ENCODE data around the gene TMSB10. TPM values are rescaled to one million over a fixed set of nuclear protein-coding genes. Genes with fewer than 3 reads are reported as not detected.

TMSB10 gene
- total RNA-seq, 1 experiment from 2014 or later = 5,246 TPM

DNA sequence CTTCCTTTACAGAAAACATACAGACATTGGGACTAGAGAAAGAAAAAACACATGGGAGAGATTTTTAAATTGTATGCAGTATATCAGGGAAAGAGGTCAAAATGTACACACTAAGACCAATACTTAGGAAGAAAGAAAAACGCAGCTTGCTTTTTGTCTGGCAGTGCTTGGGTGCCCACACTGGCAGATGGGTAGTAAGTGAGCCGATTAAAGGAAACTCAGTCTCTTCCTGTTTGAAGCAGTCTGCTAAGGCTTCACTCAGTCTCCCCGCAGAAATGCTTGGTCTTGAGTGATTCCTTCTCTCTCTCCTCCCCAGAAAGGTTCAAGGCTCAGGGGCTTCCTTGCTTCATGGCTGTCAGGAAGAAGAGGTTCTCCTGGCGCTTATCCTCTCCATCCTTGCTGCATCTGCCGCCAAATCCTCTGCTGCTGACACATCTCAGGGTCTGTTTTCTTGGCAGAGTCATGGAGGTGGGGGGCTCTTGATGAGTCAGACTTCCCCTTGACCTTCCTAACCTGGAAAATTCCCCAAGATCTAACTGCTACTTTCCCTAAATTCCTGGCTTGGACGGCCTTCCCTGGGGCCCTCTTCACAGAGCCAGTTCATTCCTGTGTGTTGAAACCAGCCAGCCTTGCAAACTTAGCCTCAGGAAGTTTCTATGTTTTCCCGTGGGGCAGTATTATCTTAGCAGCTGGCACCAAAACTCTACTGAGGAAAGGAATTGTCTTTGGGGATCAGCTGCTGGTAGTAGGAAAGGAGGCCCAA lies 10.5 kb upstream of the TMSB10 start:
- H3K4me1 ChIP-seq (ENCODE audit: insufficient read depth, low read length) = peaks cover 13% of the 10 kb centered on the region
- POLR2A ChIA-PET (ENCODE audit: unreplicated experiment) = no interaction called here
- DNase-seq (no peak), ATAC-seq (no peak)
- no peaks in the 10 kb centered on the region for H4K20me1 ChIP-seq (ENCODE audit: low read length)
- no TSS peak for BruUV-seq (replicated peaks)
- H3K27me3 ChIP-seq (ENCODE audit: low read length) = no peaks in the 10 kb centered on the region
- no peaks in the 10 kb centered on the region for H3K36me3 ChIP-seq (ENCODE audit: low read depth, low read length)
- no peak overlapping the region for H3K4me2 ChIP-seq (ENCODE audit: low read length)
- no peak overlapping the region for H3K27ac ChIP-seq (ENCODE audit: low read length)
- no peaks in the 10 kb centered on the region for H3F3A ChIP-seq (ENCODE audit: low read length, unreplicated experiment)
- no peak overlapping the region for H3K9ac ChIP-seq (ENCODE audit: low read length)
- H3K4me3 ChIP-seq (ENCODE audit: low read length) = no peak overlapping the region
- H3K79me2 ChIP-seq (ENCODE audit: low read length) = no peaks in the 10 kb centered on the region
- CTCF ChIA-PET = no interaction called here
- TF ChIP-seq, protein P1, sequence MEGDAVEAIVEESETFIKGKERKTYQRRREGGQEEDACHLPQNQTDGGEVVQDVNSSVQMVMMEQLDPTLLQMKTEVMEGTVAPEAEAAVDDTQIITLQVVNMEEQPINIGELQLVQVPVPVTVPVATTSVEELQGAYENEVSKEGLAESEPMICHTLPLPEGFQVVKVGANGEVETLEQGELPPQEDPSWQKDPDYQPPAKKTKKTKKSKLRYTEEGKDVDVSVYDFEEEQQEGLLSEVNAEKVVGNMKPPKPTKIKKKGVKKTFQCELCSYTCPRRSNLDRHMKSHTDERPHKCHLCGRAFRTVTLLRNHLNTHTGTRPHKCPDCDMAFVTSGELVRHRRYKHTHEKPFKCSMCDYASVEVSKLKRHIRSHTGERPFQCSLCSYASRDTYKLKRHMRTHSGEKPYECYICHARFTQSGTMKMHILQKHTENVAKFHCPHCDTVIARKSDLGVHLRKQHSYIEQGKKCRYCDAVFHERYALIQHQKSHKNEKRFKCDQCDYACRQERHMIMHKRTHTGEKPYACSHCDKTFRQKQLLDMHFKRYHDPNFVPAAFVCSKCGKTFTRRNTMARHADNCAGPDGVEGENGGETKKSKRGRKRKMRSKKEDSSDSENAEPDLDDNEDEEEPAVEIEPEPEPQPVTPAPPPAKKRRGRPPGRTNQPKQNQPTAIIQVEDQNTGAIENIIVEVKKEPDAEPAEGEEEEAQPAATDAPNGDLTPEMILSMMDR (conservative IDR thresholded peaks at IDR 0.05; ENCODE audit: low read depth, low read length) = no peak
- no peaks in the 10 kb centered on the region for H3K9me2 ChIP-seq (replicated peaks; ENCODE audit: low read length)
- no peak overlapping the region for H2AFZ ChIP-seq (ENCODE audit: low read length)
- intact Hi-C loops (cut with micrococcal nuclease) = no loop called here
- H3K9me3 ChIP-seq (ENCODE audit: low read length) = no peaks in the 10 kb centered on the region

DNA sequence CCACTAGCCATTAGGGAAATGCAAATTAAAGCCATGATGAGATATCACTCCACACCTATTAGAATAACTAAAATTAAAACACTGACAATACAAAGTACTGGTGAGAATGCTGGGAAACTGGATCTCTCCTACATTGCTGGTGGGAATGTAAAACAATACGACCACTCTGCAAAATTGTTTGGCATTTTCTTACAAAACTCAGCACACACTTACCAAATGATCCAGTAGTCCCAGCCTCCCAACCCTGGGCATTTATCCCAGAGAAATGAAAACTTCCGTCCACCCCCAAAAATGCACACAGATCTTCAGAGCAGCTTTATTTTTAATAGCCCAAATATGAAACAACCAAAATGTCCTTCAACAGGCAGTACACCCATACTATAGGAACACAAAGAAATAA lies 8.9 kb upstream of the TMSB10 start:
- peaks cover 13% of the 10 kb centered on the region for H3K4me1 ChIP-seq (ENCODE audit: insufficient read depth, low read length)
- H3K9me2 ChIP-seq (replicated peaks; ENCODE audit: low read length) = no peaks in the 10 kb centered on the region
- H3K4me3 ChIP-seq (ENCODE audit: low read length) = no peak overlapping the region
- no peaks in the 10 kb centered on the region for H4K20me1 ChIP-seq (ENCODE audit: low read length)
- no peaks in the 10 kb centered on the region for H3K36me3 ChIP-seq (ENCODE audit: low read depth, low read length)
- H3K4me2 ChIP-seq (ENCODE audit: low read length) = no peak overlapping the region
- ChIA-PET CTCF (no interaction called here), POLR2A (ENCODE audit: unreplicated experiment) (no interaction called here)
- no peak for ATAC-seq
- BruUV-seq (replicated peaks) = no TSS peak
- no peaks in the 10 kb centered on the region for H3K27me3 ChIP-seq (ENCODE audit: low read length)
- intact Hi-C loops (cut with micrococcal nuclease) = no loop called here
- H2AFZ ChIP-seq (ENCODE audit: low read length) = no peak overlapping the region
- no peaks in the 10 kb centered on the region for H3F3A ChIP-seq (ENCODE audit: low read length, unreplicated experiment)
- H3K9me3 ChIP-seq (ENCODE audit: low read length) = no peaks in the 10 kb centered on the region
- H3K9ac ChIP-seq (ENCODE audit: low read length) = no peak overlapping the region
- H3K27ac ChIP-seq (ENCODE audit: low read length) = no peak overlapping the region
- no peaks in the 10 kb centered on the region for H3K79me2 ChIP-seq (ENCODE audit: low read length)
- TF ChIP-seq EZH2 (IDR thresholded peaks at IDR 0.05; ENCODE audit: low read length, unreplicated experiment) (no peak), EZH2phosphoT487 (IDR thresholded peaks at IDR 0.05; ENCODE audit: borderline replicate concordance, low read length) (no peak)
- TF ChIP-seq, protein P1 (conservative IDR thresholded peaks at IDR 0.05; ENCODE audit: low read depth, low read length) = no peak
- DNase-seq = no peak

DNA sequence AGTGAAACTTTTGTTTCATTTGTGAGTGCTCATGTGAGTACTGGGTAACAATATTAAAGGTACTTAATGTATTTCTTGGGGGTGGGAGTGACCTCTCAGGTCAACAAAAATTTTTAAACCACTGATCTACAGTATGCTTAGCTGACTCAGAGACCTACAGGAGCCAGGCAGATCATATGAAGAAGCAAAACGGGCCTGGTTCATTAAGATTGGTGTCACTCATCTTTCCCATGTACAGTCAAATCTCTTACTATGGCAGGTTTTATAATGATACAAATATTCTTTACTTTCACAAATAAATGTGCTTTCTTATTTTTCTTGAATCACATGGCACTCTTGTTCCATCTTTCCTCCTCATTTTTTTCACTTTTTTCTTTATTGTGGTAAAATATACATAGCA lies 7.7 kb upstream of the TMSB10 start:
- Histone ChIP-seq H3K9ac (ENCODE audit: low read length) (no peak overlapping the region), H3K36me3 (ENCODE audit: low read depth, low read length) (no peaks in the 10 kb centered on the region), H3K27me3 (ENCODE audit: low read length) (no peaks in the 10 kb centered on the region), H3K9me2 (replicated peaks; ENCODE audit: low read length) (no peaks in the 10 kb centered on the region), H3K4me3 (ENCODE audit: low read length) (no peak overlapping the region), H3K4me2 (ENCODE audit: low read length) (no peak overlapping the region), H3K9me3 (ENCODE audit: low read length) (no peaks in the 10 kb centered on the region), H4K20me1 (ENCODE audit: low read length) (no peaks in the 10 kb centered on the region), H3K79me2 (ENCODE audit: low read length) (no peaks in the 10 kb centered on the region), H2AFZ (ENCODE audit: low read length) (no peak overlapping the region), H3F3A (ENCODE audit: low read length, unreplicated experiment) (no peaks in the 10 kb centered on the region), H3K4me1 (ENCODE audit: insufficient read depth, low read length) (peaks cover 13% of the 10 kb centered on the region), H3K27ac (ENCODE audit: low read length) (no peak overlapping the region)
- ChIA-PET CTCF (no interaction called here), POLR2A (ENCODE audit: unreplicated experiment) (no interaction called here)
- TF ChIP-seq EZH2 (IDR thresholded peaks at IDR 0.05; ENCODE audit: low read length, unreplicated experiment) (no peak), EZH2phosphoT487 (IDR thresholded peaks at IDR 0.05; ENCODE audit: borderline replicate concordance, low read length) (no peak)
- TF ChIP-seq, protein P1 (conservative IDR thresholded peaks at IDR 0.05; ENCODE audit: low read depth, low read length) = no peak
- BruUV-seq (replicated peaks) = no TSS peak
- intact Hi-C loops (cut with micrococcal nuclease) = no loop called here
- ATAC-seq = no peak
- no peak for DNase-seq

All from PC-3 (cell line).